Hematopoietic multipotent progenitor cell treated with erythropoietin and hydrocortisone succinate and interleukin-3 and kit ligand, for 8 days (in vitro differentiated cells): ENCODE results near the gene PDPN.

Source experiments
- DNase-seq: peaks from one replicate; pipeline ENCODE4 v3.0.0-alpha.2; 2015

PDPN gene

DNA sequence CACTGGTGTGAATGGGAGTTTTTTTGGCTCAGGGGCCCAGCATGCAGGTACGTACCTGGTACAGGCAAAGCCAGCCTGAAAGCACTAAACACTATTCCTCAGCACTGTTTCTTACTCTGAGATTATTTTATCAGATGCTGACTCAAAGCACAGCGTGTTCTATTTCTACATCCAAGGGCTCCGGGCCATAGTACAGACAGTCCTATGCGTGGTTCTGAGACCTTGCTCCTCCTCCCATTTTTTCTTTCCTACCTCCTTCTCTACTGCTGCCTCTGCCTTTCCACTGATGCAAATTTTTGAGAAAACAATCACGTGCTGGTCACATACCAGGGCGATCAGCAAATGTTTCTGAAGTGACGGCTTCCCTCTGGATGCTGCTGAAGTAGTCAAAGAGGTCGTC is 36.3 kb downstream of the PDPN start:
- DNase-seq: no peak

DNA sequence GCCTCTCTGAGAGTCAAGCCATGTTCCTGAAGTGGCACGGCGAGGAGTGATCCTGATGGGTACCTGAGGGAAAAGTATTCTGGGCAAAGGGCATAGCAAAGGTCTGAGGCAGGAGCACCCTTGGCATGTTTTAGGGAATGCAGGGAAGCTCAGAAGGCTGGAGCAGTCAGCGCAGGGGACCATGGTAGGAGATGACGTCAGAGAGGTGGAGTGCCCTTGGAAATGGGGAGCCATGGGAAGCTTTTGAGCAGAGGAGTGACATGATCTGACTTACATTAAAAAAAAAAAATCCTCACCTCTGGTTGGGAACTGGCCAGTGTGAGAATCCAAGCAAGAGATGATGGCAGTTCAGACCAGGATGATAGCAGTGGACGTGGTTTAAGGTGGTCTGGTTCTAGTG is 37.2 kb downstream of the PDPN start:
- DNase-seq: no peak

DNA sequence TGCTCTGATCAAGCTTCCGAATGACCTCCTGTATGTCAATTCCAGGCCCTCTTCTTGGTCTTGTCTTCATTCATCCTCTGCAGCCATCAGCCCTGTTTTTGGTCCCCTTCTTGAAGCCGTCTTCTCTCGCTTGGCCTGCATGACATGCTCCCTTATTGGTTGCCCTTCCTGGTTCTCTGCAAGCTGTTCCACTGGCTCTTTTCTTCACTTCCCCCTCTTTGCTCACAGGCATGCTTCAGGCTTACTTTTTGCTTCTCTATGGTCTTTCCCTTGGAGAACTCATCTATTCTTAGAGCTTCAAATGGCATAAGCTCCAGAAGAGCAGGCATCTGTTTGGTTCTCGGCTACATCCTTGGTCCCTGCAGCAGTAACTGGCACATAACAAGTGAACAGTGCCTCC is 38.8 kb downstream of the PDPN start:
- no peak for DNase-seq

DNA sequence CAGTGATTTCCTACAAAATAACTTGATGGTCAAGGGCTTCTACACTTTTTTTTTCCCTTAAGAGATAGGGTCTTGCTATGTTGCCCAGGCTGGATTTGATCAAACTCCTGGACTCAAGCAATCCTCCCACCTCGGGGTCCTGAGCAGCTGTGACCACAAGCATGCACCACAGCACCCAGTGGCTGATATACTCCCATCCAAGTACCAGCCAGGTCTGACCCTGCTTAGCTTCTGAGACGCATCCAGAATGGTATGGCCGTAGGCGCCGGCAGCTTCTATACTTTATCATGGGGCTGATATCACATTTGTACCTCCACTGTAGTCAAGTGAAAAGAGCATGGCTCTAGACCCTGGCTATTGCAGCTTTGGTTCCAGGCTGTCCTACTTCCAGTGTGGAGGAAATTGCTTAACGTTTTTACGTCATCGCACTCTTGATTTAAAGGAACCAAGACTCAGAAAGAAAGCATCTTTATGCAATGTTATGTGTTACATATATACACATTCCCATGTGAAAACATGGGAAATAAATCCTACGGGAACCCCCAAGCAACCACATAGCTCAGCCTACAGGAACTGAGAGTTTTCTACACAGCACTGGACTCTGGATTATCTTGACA is 39.5 kb downstream of the PDPN start:
- DNase-seq: no peak

DNA sequence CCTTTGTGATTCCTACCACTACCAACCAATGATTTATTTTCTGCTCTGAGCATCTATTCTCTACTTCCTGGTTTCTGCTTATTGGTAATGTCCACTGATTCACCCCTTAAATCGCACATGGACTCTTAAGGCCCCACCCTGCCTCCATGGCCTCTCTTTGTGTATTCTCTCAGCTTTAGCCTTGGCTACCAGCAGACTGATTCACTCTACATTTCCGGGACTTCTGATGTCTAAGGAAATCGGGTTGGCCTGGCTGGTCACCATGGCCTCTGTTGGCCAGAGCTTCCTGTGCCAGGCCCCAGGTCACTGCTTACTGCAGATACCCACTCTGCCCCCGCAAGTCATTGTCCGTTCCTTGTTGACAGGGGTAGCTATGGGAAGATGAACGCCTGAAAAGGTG is 40.9 kb downstream of the PDPN start:
- no peak for DNase-seq

DNA sequence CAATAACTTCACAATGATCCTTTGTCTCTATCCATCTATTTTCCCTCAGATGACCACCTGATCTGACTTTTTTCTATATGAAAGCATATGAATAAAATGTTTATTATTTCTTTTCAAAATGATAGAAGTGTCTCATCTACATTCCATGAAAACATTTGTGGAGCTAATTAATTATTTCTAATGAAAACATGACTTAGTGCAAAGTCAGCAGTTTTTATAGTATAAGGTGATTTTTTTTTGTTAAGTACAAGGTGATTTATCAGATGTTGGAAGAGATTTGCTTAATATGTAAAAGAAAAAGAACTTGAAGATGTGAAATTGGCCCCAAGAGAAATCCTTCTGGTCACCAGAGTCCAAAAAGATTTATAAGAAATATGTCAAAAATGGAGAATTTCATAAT is 43.5 kb downstream of the PDPN start:
- DNase-seq: no peak

DNA sequence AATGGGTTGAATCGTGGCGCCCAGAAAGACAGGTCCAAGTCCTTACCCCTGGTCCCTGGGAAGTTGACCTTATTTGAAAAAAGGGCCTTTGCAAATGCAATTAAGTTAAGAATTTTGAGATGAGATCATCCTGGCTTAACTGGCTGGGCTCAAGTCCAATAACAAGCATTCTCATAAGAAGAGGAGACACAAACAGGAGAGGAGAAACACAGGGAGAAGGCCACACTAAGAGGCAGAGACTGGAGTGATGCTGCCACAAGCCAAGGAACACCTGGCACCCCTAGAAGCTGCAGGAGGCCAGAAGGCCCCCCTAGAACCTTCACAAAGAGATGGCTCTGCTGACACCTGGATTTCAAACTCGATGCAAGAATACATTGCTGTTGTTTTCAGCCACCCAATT is 44.6 kb downstream of the PDPN start:
- DNase-seq: no peak

DNA sequence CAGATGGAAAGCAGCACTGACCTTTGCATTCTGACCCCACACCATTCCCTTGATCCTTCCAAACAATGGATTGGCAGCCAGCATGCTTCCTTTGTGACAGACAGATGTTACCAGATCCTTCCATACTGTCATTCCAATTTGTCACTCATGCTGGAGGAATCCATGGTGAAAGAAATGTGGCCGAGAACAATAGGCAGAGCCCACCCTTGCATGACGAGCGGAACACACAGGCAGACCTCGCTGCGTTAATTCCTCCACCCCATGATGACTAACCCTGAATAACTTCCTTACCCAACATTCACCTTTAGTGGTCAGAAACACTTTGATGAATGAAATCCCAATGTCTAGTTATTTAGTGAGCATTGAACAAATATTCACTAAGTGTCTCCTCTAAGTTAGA is 45.1 kb downstream of the PDPN start:
- DNase-seq: no peak

DNA sequence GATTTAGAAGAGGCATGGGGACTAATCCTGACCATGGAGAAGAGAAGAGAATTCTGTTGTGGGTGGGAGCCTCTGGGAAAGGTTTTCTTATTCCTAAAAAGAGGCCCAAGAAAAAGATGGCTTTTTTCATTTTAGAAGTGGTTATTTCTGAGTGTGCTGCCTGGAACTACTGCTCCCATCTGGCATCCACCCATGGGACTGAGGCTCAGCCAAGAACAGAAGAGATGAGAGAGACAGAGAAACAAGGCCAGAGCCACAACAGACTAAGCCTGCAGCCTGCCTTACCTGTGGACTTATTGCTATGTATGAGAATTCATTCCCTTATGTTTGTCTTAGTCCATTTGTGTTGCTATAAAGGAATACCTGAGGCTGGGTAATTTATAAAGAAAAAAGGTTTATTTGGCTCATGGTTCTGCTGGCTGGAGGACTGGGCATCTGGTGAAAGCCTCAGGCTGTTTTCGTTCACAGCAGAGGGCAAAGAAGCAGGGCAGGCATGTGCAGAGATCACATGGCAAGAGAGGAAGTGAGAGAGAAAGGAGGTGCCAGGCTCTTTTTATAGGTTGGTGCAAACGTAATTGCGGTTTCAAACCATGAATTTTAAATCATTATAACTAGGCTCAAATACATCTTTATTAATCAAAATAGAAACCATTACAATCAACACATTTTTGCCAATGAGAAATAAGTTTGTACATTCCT is 58.8 kb downstream of the PDPN start:
- DNase-seq: no peak

DNA sequence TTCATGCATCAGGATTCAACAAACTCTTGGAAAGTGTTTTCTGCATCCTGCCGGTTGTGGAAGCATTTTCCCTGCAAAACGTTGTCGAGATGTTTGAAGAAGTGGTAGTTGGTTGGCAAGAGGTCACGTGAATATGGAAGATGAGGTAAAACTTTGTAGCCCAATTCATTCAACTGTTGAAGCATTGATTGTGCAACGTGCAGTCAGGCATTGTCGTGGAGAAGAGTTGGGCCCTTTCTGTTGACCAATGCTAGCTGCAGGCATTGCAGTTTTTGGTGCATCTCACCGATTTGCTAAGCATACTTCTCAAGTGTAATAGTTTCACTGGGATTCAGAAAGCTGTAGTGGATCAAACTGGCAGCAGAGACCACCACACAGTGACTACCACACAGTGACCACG is 59.4 kb downstream of the PDPN start:
- no peak for DNase-seq

DNA sequence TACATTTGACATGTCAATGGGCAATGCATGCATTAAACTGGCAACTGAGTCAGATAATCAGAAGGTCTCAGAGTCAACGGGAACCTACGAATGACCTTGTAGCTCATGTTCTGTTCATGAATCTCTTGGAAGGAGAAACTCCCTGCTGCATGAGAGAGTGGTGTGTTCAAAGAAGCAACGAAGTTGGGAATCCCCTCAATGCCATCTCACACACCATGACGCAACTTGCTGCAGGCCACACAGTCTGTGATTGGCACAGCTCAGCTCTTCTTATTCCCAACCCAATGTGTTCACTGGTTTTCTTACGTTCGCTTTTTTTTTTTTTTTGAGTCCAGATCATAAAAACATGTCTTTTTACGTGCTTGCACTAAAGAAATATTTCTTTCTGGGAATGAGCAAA is 62.9 kb downstream of the PDPN start:
- DNase-seq: no peak

DNA sequence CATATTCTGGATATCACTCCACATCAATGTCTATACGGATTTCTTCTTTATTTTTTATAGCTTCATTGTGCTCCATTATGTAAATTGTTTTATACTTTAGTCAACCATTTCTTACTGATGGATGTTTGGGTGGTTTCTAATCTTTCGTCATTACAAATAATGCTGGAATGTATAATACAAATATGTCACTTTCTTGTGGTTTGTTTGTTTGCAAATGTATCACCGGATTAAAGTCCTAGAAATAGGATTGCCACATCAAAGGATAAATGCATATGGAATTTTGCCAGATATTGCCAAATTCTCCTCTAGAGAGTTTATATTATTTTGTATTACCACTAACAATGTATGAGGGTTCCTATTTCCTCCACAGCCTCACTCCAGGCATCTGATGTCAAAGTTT is 67.6 kb downstream of the PDPN start:
- no peak for DNase-seq

DNA sequence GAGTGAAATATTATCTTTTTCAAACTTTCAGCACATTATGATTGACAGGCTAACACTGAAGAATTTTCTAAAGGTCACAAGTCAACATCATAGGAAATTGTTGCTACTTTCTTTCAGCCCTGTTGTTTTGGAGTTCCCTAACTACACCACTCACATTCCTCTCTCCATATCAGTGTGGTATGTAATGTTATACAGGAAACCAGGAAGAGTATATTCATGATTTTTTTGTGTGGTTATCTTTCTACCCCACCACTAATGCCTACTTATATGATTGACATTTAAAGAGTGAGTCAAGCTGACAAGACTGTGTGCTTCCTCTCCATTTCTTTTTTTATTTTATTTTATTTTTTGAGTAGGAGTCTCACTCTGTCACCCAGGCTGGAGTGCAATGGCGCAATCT is 68.6 kb downstream of the PDPN start:
- no peak for DNase-seq

DNA sequence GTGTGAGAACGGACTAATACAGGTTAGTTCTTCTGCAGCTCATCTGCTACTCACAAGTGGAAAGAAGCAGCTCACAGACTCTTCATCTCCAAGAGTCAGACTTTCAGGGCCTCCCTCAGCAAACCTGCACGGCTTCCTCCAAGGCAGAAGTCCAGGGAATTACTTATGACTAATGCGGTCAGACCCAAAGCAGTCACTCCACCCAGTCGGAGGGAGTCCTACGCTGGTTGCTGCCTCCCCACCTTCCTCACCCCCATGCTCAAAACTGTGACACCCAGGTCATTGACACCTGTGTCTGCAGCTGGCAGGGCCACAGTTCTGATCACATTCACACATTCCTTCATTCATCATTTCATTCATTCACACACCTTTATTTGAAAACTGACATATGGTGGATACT is 77.9 kb downstream of the PDPN start:
- DNase-seq: no peak

DNA sequence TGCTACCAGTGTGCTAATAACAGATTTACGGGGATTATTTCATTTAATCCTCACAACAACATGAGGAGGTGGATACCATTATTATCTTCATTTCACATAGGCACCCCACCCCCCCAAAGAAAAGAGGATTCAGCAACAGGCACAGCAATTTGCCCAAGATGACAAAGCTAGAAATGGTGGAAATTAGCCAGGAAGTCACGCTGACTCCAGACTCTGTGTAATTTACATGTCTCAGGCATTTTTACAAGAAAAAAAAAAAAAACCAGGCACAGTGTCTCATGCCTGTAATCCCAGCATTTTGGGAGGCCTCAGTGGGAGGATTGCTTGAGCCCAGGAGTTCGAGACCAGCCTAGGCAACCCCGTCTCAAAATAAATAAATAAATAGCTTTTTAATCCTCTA is 78.9 kb downstream of the PDPN start:
- peak; percentile 11 for DNase-seq

DNA sequence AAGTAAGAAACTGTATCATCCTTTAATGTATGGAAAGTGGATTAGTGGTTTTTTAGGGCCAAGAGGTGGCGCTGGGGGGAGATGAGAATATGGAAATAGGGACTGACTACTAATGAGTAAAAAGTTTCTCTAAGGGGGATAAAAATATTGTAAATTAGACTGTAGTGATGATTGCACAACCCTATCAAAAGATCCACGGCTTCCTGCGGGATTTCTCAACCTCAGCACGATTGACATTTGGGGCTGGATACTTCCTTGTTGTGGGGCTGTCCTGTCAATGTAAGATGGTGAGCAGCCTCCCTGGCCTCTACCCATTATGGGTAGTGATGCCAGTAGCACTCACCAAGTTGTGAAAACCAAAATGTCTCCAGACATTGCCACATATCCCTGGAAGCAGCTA is 80.3 kb downstream of the PDPN start:
- no peak for DNase-seq

DNA sequence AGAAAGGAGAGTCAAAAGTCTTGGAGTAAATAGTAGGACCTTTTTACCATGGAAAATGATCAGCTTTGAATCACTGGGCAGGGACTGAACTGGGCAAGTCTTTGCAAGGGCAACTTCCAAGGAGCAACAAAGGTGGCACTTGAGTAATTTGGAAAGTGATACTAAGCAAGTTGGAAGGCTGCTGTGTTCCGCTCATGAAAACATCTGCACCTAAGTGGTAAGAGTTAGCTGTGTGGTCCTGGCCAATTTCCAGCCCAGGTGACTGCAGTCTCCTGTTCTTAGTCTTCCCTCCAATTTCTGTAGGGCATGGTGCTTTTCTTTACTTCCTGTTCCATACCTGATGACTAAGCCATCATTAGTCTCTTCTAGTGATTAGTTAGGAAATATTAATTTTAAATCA is 80.8 kb downstream of the PDPN start:
- no peak for DNase-seq

DNA sequence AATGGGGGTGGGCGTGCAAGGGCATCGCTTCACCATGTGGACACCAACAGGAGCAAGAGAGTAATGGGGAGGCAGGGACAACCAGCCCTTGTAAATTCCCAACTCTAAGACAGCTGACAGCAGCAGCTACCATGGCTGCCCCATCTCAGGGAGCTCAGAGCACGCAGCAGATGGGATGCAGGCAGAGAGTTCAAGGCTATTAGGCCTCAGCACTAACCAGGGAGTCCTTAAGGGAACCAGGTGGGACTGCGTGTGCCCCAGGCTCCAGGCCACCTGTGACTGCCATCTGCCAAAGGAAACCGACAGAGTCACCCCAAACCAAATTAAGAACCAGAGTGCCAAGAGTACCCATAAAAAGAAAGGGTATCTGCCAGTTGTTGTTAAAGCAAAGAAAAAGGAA is 82.7 kb downstream of the PDPN start:
- DNase-seq: no peak
